Brain microvascular endothelial cell (primary cell): ENCODE data around the gene GAB1.

Experiments
- DNase-seq: peaks from one replicate; pipeline ENCODE4 v3.0.0-alpha.2; 2020
- H3K27ac ChIP-seq: fragments of 250-450 bp; sonication (Bioruptor Pico); 2 replicates; pipeline ENCODE4 v1.5.1; 2020; ENCODE audit warnings: mild to moderate bottlenecking, moderate library complexity
- H3K27me3 ChIP-seq: fragments of 250-450 bp; sonication (Bioruptor Pico); replicated peaks from 2 replicates; pipeline ENCODE4 v1.5.1; 2020; ENCODE audit warnings: mild to moderate bottlenecking
- H3K36me3 ChIP-seq: fragments of 250-450 bp; sonication (Bioruptor Pico); replicated peaks from 2 replicates; pipeline ENCODE4 v1.5.1; 2020; ENCODE audit warnings: mild to moderate bottlenecking
- H3K4me3 ChIP-seq: 2 replicates; pipeline ENCODE4 v1.5.1; 2011; ENCODE audit warnings: low read depth, mild to moderate bottlenecking, control low read depth, low read length, moderate library complexity
- CTCF ChIP-seq: IDR thresholded peaks from 2 replicates; pipeline ENCODE4 v1.5.1; 2011; ENCODE audit warnings: low read depth, mild to moderate bottlenecking, moderate library complexity, low read length, control low read depth, inconsistent platforms; ENCODE audit errors: missing control alignments
- in situ Hi-C: cut with HindIII; loops from 2 replicates; pipeline ENCODE4 v1.10.0; 2017; ENCODE audit warnings: low sequenced_read_pairs, low pct_ligation_motif_present

The GAB1 gene

GRCh38 chr4:143406523-143406922 lies 69.8 kb downstream of the GAB1 start:
- TF ChIP-seq CTCF = no peak
- Histone ChIP-seq H3K27me3 (no peaks in the 10 kb centered on the region), H3K27ac (no peak overlapping the region), H3K36me3 (no peaks in the 10 kb centered on the region), H3K4me3 (no peak overlapping the region)
- peak; percentile 11 for DNase-seq
- in situ Hi-C loops = no loop called here

GRCh38 chr4:143407474-143407873 lies 70.8 kb downstream of the GAB1 start:
- in situ Hi-C loops = no loop called here
- no peak for DNase-seq
- no peak overlapping the region for H3K27ac ChIP-seq
- no peaks in the 10 kb centered on the region for H3K27me3 ChIP-seq
- TF ChIP-seq CTCF = no peak
- H3K4me3 ChIP-seq = no peak overlapping the region
- no peaks in the 10 kb centered on the region for H3K36me3 ChIP-seq

- no peak overlapping the region for H3K27ac ChIP-seq
- DNase-seq = no peak
- TF ChIP-seq CTCF = no peak
- H3K4me3 ChIP-seq = no peak overlapping the region
- H3K27me3 ChIP-seq = no peaks in the 10 kb centered on the region
- in situ Hi-C loops = no loop called here
- no peaks in the 10 kb centered on the region for H3K36me3 ChIP-seq
Measured at GRCh38 chr4:143407888-143408287, 71.2 kb downstream of the GAB1 start.

GRCh38 chr4:143410015-143410414 lies 73.3 kb downstream of the GAB1 start:
- H3K27ac ChIP-seq = no peak overlapping the region
- no peak for TF ChIP-seq CTCF
- no peaks in the 10 kb centered on the region for H3K27me3 ChIP-seq
- H3K36me3 ChIP-seq = no peaks in the 10 kb centered on the region
- in situ Hi-C loops = no loop called here
- H3K4me3 ChIP-seq = no peak overlapping the region
- DNase-seq = no peak

GRCh38 chr4:143411527-143412419 lies 75.1 kb downstream of the GAB1 start:
- in situ Hi-C loops = no loop called here
- Histone ChIP-seq H3K27me3 (no peaks in the 10 kb centered on the region), H3K36me3 (no peaks in the 10 kb centered on the region), H3K27ac (no peak overlapping the region), H3K4me3 (no peak overlapping the region)
- TF ChIP-seq CTCF = no peak
- DNase-seq = peak; percentile 3

- in situ Hi-C loops = no loop called here
- TF ChIP-seq CTCF = no peak
- no peaks in the 10 kb centered on the region for H3K27me3 ChIP-seq
- no peaks in the 10 kb centered on the region for H3K36me3 ChIP-seq
- no peak overlapping the region for H3K27ac ChIP-seq
- no peak for DNase-seq
- H3K4me3 ChIP-seq = no peak overlapping the region
Measured at GRCh38 chr4:143412420-143412758, 75.7 kb downstream of the GAB1 start.
